Natural killer cell (primary cell): ENCODE data around the gene CNDP1. TPM values are rescaled to one million over a fixed set of nuclear protein-coding genes. Genes with fewer than 3 reads are reported as not detected.

ENCODE experiments used
- ATAC-seq, 3 donors: fragments of 150-1000 bp in 2 of 3; fragments of 200-7000 bp in 1 of 3; cut with Tn5 transposase; 1 replicate in 1 of 3; 2 replicates in 2 of 3; pipeline ENCODE4 v1.10.0; 2021; ENCODE audit warnings: mild to moderate bottlenecking in 2 of 3, moderate library complexity in 2 of 3
- DNase-seq, 2 donors: peaks; one replicate each; pipeline versions ENCODE4 v3.0.0 to v3.0.0-alpha.2; 2013 to 2021; ENCODE audit warnings: mixed read lengths in 1 of 2
- H3K27ac ChIP-seq: one replicate; pipeline ENCODE4 v1.5.1; 2013; ENCODE audit warnings: mild to moderate bottlenecking, low read length
- H3K27me3 ChIP-seq: one replicate; pipeline ENCODE4 v1.6.1; 2013; ENCODE audit warnings: low read length; ENCODE audit not compliant: control insufficient read depth, insufficient read depth
- H3K36me3 ChIP-seq: one replicate; pipeline ENCODE4 v1.6.1; 2013; ENCODE audit warnings: low read length; ENCODE audit not compliant: control insufficient read depth, insufficient read depth
- H3K4me1 ChIP-seq: one replicate; pipeline ENCODE4 v1.6.1; 2013; ENCODE audit warnings: low read length; ENCODE audit not compliant: control insufficient read depth, insufficient read depth
- H3K4me3 ChIP-seq: one replicate; pipeline ENCODE4 v1.5.1; 2013; ENCODE audit warnings: low read length
- H3K9me3 ChIP-seq: one replicate; pipeline ENCODE4 v1.6.1; 2013; ENCODE audit warnings: low read length; ENCODE audit not compliant: control insufficient read depth, insufficient read depth
- H3K27ac Mint-ChIP-seq, 2 donors: one replicate each; pipeline ENCODE4 v1.8.0; 2022; ENCODE audit warnings: mild to moderate bottlenecking in 2 of 2, mixed read lengths in 2 of 2, moderate library complexity in 1 of 2
- H3K27me3 Mint-ChIP-seq, 2 donors: one replicate each; pipeline ENCODE4 v1.8.0; 2022; ENCODE audit warnings: low read depth in 2 of 2, mixed read lengths in 2 of 2
- H3K36me3 Mint-ChIP-seq: one replicate; pipeline ENCODE4 v1.8.0; 2022; ENCODE audit warnings: mixed read lengths
- H3K4me1 Mint-ChIP-seq, 2 donors: one replicate each; pipeline ENCODE4 v1.8.0; 2022; ENCODE audit warnings: mixed read lengths in 2 of 2
- H3K4me3 Mint-ChIP-seq: one replicate; pipeline ENCODE4 v1.8.0; 2022; ENCODE audit warnings: mild to moderate bottlenecking, moderate library complexity, mixed read lengths
- H3K9me3 Mint-ChIP-seq, 2 donors: one replicate each; pipeline ENCODE4 v1.8.0; 2022; ENCODE audit warnings: mixed read lengths in 2 of 2
- WGBS: methylation state at CpG from one replicate; pipeline ENCODE4 v1.1.7; 2013; ENCODE audit warnings: missing lambda C conversion rate; ENCODE audit not compliant: insufficient coverage; 5-methylcytosine and 5-hydroxymethylcytosine counted together
- intact Hi-C: fragments of 100-400 bp; cut with micrococcal nuclease; formaldehyde crosslinking; loops from one replicate; pipeline ENCODE4 v1.14.2; 2022
- total RNA-seq, 4 donors: library from RNA; stranded (reverse); fragments of 120-200 nt in 1 of 4; gene quantifications; one replicate each; pipeline versions ENCODE4 v1.2.3 to v1.2.4, GENCODE V29; 2013 to 2022
- TF ChIP-seq, protein P1 (sequence below): fragments of 200-600 bp; IDR thresholded peaks from one replicate; pipeline ENCODE4 v1.8.0; 2022; ENCODE audit warnings: antibody characterized with exemption

The CNDP1 gene
- total RNA-seq, 3 donors from 2014 or later (not counting 1 experiment from before 2014, with no cell fraction given), result 0.31 to 0.60 (median 0.57) TPM

DNA sequence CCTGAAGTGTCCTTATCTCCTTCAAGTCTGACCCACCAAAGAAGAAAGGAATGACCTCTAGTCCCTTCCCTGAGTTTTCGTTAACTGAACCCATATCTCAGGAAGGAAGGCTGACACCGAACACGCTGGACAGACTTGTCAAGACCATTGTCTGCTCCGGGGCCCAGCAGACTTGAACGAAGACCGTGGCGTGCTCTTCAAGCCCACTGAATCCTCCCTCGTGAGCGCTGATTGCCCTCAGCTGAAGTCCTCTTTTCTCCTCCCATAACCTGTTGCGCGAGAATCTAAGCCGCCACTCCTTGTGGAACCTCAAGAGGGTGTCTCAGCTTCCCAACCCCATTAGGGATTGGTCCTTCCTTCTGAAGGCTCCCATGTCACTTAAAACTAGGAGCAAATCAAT is 634 bp upstream of the CNDP1 start:
- intact Hi-C loops, result no loop called here
- no peaks in the 10 kb centered on the region for H3K36me3 Mint-ChIP-seq
- TF ChIP-seq, protein P1, sequence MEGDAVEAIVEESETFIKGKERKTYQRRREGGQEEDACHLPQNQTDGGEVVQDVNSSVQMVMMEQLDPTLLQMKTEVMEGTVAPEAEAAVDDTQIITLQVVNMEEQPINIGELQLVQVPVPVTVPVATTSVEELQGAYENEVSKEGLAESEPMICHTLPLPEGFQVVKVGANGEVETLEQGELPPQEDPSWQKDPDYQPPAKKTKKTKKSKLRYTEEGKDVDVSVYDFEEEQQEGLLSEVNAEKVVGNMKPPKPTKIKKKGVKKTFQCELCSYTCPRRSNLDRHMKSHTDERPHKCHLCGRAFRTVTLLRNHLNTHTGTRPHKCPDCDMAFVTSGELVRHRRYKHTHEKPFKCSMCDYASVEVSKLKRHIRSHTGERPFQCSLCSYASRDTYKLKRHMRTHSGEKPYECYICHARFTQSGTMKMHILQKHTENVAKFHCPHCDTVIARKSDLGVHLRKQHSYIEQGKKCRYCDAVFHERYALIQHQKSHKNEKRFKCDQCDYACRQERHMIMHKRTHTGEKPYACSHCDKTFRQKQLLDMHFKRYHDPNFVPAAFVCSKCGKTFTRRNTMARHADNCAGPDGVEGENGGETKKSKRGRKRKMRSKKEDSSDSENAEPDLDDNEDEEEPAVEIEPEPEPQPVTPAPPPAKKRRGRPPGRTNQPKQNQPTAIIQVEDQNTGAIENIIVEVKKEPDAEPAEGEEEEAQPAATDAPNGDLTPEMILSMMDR, result no peak

DNA sequence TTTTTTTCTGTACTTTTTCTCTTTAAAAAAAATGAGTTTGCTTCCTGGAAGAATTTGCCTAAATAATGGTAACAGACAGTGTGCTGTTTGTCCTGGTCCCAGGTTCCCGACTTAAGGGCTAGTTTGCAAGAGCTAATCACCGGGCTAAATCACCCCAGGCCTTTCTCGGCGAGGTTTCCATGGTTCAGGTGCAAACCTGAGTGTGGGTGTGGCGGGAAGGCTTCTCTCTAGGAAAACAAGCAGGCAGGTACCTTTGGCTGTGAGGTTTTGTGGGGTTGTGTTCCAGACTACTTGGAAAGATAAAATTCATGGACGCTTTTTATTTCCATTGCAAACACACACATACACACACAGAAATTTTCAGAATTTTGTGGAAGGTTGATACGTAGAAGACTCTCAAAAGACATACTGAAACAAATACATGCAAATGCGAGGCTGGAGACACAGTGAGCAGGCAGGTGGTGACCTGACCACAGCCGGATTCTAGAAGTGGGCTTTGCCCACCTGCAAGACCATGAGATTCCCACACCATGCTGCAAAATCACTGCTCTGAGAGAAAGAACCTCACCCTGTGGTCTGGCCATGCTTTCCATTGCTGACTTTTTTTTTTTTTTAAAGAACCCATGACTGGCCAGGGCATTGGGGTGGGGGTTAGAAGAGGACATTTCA is 815 bp downstream of the CNDP1 start:
- H3K4me1 ChIP-seq, result no peaks in the 10 kb centered on the region
- H3K36me3 Mint-ChIP-seq, result no peaks in the 10 kb centered on the region
- TF ChIP-seq, protein P1, result no peak
- H3K27me3 ChIP-seq, result no peaks in the 10 kb centered on the region
- H3K27ac Mint-ChIP-seq, result no peak overlapping the region
- H3K27ac ChIP-seq, result no peak overlapping the region
- no peak overlapping the region for H3K4me3 ChIP-seq
- intact Hi-C loops, result no loop called here
- ATAC-seq (no peak), DNase-seq (no peak)
- 75% methylated on average over 8 of the region's 9 CpGs for WGBS
- H3K27me3 Mint-ChIP-seq, result peaks cover 3 to 6% of the 10 kb centered on the region in 2 donors
- H3K4me3 Mint-ChIP-seq, result no peak overlapping the region
- H3K9me3 ChIP-seq, result no peaks in the 10 kb centered on the region
- H3K9me3 Mint-ChIP-seq, result no peaks in the 10 kb centered on the region
- no peaks in the 10 kb centered on the region for H3K36me3 ChIP-seq
- no peaks in the 10 kb centered on the region for H3K4me1 Mint-ChIP-seq

More for the DNA sequence above, 634 bp upstream of the CNDP1 start:
- 95% methylated on average over 12 of the region's 12 CpGs for WGBS
- DNase-seq (no peak), ATAC-seq (no peak)
- H3K36me3 ChIP-seq, result no peaks in the 10 kb centered on the region
- no peaks in the 10 kb centered on the region for H3K27me3 ChIP-seq
- H3K4me3 ChIP-seq, result no peak overlapping the region
- no peaks in the 10 kb centered on the region for H3K9me3 ChIP-seq
- peaks cover 3 to 6% of the 10 kb centered on the region in 2 donors for H3K27me3 Mint-ChIP-seq
- H3K27ac ChIP-seq, result no peak overlapping the region
- no peaks in the 10 kb centered on the region for H3K4me1 ChIP-seq
- H3K4me3 Mint-ChIP-seq, result no peak overlapping the region
- no peak overlapping the region for H3K27ac Mint-ChIP-seq
- H3K9me3 Mint-ChIP-seq, result no peaks in the 10 kb centered on the region
- H3K4me1 Mint-ChIP-seq, result no peaks in the 10 kb centered on the region

DNA sequence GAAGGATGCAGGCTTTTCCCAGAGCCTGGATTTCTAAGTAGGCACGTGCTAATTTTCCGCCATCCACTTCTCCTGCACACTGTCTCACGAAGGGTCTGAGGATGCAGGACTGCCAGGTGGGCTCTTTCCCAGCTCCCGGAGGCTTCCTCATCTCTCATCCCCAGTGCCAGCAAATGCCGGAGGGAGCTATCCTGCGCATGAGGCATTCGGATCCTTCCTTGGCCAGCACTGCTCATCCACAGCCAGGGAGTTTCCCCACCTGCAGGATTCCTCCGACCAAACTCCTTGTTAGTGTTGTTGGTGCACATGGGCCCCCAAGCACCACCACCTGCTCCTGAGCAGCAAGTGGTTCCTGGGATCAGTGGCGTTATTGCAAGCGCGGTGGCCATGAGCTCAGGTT is 5.0 kb downstream of the CNDP1 start:
- Histone ChIP-seq H3K36me3 (no peaks in the 10 kb centered on the region), H3K9me3 (no peaks in the 10 kb centered on the region), H3K27me3 (no peaks in the 10 kb centered on the region), H3K4me1 (peaks cover 11% of the 10 kb centered on the region), H3K27ac (no peak overlapping the region), H3K4me3 (no peak overlapping the region)
- WGBS, result 93% methylated on average over 11 of the region's 11 CpGs
- no peaks in the 10 kb centered on the region for H3K4me1 Mint-ChIP-seq
- H3K4me3 Mint-ChIP-seq, result no peak overlapping the region
- H3K27me3 Mint-ChIP-seq, result no peaks in the 10 kb centered on the region
- H3K36me3 Mint-ChIP-seq, result no peaks in the 10 kb centered on the region
- no peak for ATAC-seq
- intact Hi-C loops, result no loop called here
- no peaks in the 10 kb centered on the region for H3K9me3 Mint-ChIP-seq
- DNase-seq, result no peak
- no peak overlapping the region for H3K27ac Mint-ChIP-seq
- TF ChIP-seq, protein P1, result no peak
